ENCODE results near the gene SKIDA1. TPM values are rescaled to one million over a fixed set of nuclear protein-coding genes. Genes with fewer than 3 reads are reported as not detected.

SKIDA1 gene
- total RNA-seq, 4 donors from 2014 or later: 0.53 to 3.0 (median 1.2) TPM

GRCh38 chr10:21494191-21495001, 31.1 kb downstream of the SKIDA1 start:
- Histone ChIP-seq H3K9me3 (no peaks in the 10 kb centered on the region), H3K27ac (peak overlapping the region; percentile 57), H3K4me3 (peak overlapping the region; percentile 80), H3K36me3 (no peaks in the 10 kb centered on the region), H3K27me3 (no peaks in the 10 kb centered on the region), H3K4me1 (peaks cover 29% of the 10 kb centered on the region)
- no peak for DNase-seq (ENCODE audit: low spot score in 2 of 2)
- 17% methylated on average over 41 of the region's 66 CpGs for WGBS
- TF ChIP-seq EP300 (IDR thresholded peaks at IDR 0.05) (no peak), POLR2A (IDR thresholded peaks at IDR 0.05) (no peak), POLR2AphosphoS5 (IDR thresholded peaks at IDR 0.05) (no peak), CTCF (IDR thresholded peaks at IDR 0.05) (no peak)

- Histone ChIP-seq H3K4me1 (peaks cover 31% of the 10 kb centered on the region), H3K27me3 (no peaks in the 10 kb centered on the region), H3K9me3 (no peaks in the 10 kb centered on the region), H3K4me3 (peak overlapping the region; percentile 80), H3K36me3 (no peaks in the 10 kb centered on the region), H3K27ac (peak overlapping the region; percentile 57)
- no peak for DNase-seq (ENCODE audit: low spot score in 2 of 2)
- 54% methylated on average over 6 of the region's 9 CpGs for WGBS
- TF ChIP-seq POLR2AphosphoS5 (IDR thresholded peaks at IDR 0.05) (no peak), CTCF (IDR thresholded peaks at IDR 0.05) (no peak), EP300 (IDR thresholded peaks at IDR 0.05) (no peak), POLR2A (IDR thresholded peaks at IDR 0.05) (no peak)
These were observed 31.7 kb downstream of the SKIDA1 start for GRCh38 chr10:21493784-21494183.

GRCh38 chr10:21492421-21492820, 33.1 kb downstream of the SKIDA1 start:
- no peak for DNase-seq (ENCODE audit: low spot score in 2 of 2)
- Histone ChIP-seq H3K27me3 (no peaks in the 10 kb centered on the region), H3K4me3 (no peak overlapping the region), H3K36me3 (no peaks in the 10 kb centered on the region), H3K9me3 (no peaks in the 10 kb centered on the region), H3K27ac (no peak overlapping the region), H3K4me1 (peaks cover 31% of the 10 kb centered on the region)
- TF ChIP-seq EP300 (IDR thresholded peaks at IDR 0.05) (no peak), POLR2A (IDR thresholded peaks at IDR 0.05) (no peak), POLR2AphosphoS5 (IDR thresholded peaks at IDR 0.05) (no peak), CTCF (IDR thresholded peaks at IDR 0.05) (no peak)
- WGBS: 59% methylated on average over 3 of the region's 3 CpGs

- H3K36me3 ChIP-seq: no peaks in the 10 kb centered on the region
- WGBS: 73% methylated on average over 2 of the region's 2 CpGs
- peaks cover 22% of the 10 kb centered on the region for H3K4me1 ChIP-seq
- H3K4me3 ChIP-seq: no peak overlapping the region
- no peak overlapping the region for H3K27ac ChIP-seq
- TF ChIP-seq EP300 (IDR thresholded peaks at IDR 0.05) (no peak), POLR2A (IDR thresholded peaks at IDR 0.05) (no peak), CTCF (IDR thresholded peaks at IDR 0.05) (no peak), POLR2AphosphoS5 (IDR thresholded peaks at IDR 0.05) (no peak)
- no peaks in the 10 kb centered on the region for H3K27me3 ChIP-seq
- no peaks in the 10 kb centered on the region for H3K9me3 ChIP-seq
- DNase-seq (ENCODE audit: low spot score in 2 of 2): no peak
These were observed 34.8 kb downstream of the SKIDA1 start for GRCh38 chr10:21490711-21491105.

- Histone ChIP-seq H3K9me3 (no peaks in the 10 kb centered on the region), H3K27ac (no peak overlapping the region), H3K36me3 (no peaks in the 10 kb centered on the region), H3K4me1 (peaks cover 21% of the 10 kb centered on the region), H3K4me3 (no peak overlapping the region), H3K27me3 (no peaks in the 10 kb centered on the region)
- TF ChIP-seq CTCF (IDR thresholded peaks at IDR 0.05) (no peak), POLR2A (IDR thresholded peaks at IDR 0.05) (no peak), EP300 (IDR thresholded peaks at IDR 0.05) (no peak), POLR2AphosphoS5 (IDR thresholded peaks at IDR 0.05) (no peak)
- 98% methylated on average over 4 of the region's 4 CpGs for WGBS
- no peak for DNase-seq (ENCODE audit: low spot score in 2 of 2)
These were observed 35.3 kb downstream of the SKIDA1 start for GRCh38 chr10:21490028-21490710.
